Thyroid gland (tissue), 4 donors: Measurements from ENCODE around the gene B3GNT2.

ENCODE experiments used
- CTCF ChIP-seq, 6 experiments: fragments of 200-600 bp in 3 of 6; fragments of 450-650 bp in 3 of 6; sonication (generic) in 3 of 6; IDR thresholded peaks; one replicate each; pipeline ENCODE4 v1.5.1; 2016 to 2019; ENCODE audit warnings: antibody characterized with exemption in 6 of 6, mild to moderate bottlenecking in 2 of 6, inconsistent platforms in 1 of 6, moderate library complexity in 1 of 6
- POLR2A ChIP-seq, 2 donors: fragments of 450-650 bp; IDR thresholded peaks; one replicate each; pipeline ENCODE4 v1.6.1; 2017; ENCODE audit warnings: antibody characterized with exemption in 2 of 2, mild to moderate bottlenecking in 2 of 2, moderate library complexity in 1 of 2

- TF ChIP-seq CTCF (IDR thresholded peaks at IDR 0.05) (no peak), POLR2A (IDR thresholded peaks at IDR 0.05) (no peak)
Observed at GRCh38 chr2:62215306-62216064, 19.6 kb downstream of the B3GNT2 start.
